Lung (tissue), 12 donors: ENCODE measurements around the gene GCGR. TPM values are rescaled to one million over a fixed set of nuclear protein-coding genes. Genes with fewer than 3 reads are reported as not detected.

Experiments used
- ATAC-seq: fragments of 200-7000 bp; cut with Tn5 transposase; one replicate; pipeline ENCODE4 v1.9.1; 2020; ENCODE audit warnings: moderate number of reproducible peaks; ENCODE audit not compliant: insufficient read depth, low FRiP score
- DNase-seq, 3 donors: peaks; one replicate each; pipeline ENCODE4 v3.0.0-alpha.2; 2013 to 2017
- H3K27ac ChIP-seq, 2 donors: one replicate each; pipeline ENCODE4 v1.5.1; 2013; ENCODE audit warnings: mild to moderate bottlenecking in 2 of 2, moderate library complexity in 2 of 2, control low read depth in 1 of 2, inconsistent platforms in 1 of 2, low read depth in 1 of 2, low read length in 1 of 2
- H3K27me3 ChIP-seq, 3 donors: one replicate each; pipeline ENCODE4 v1.5.1; 2013; ENCODE audit warnings: low read length in 2 of 3; ENCODE audit not compliant: control insufficient read depth in 3 of 3, insufficient read depth in 3 of 3
- H3K36me3 ChIP-seq, 4 donors: one replicate each; pipeline ENCODE4 v1.5.1; 2013; ENCODE audit warnings: low read length in 4 of 4, mild to moderate bottlenecking in 1 of 4, moderate library complexity in 1 of 4; ENCODE audit not compliant: control insufficient read depth in 4 of 4, insufficient read depth in 4 of 4
- H3K4me1 ChIP-seq, 5 donors: one replicate each; pipeline ENCODE4 v1.5.1; 2013; ENCODE audit warnings: low read length in 5 of 5, mild to moderate bottlenecking in 2 of 5, moderate library complexity in 1 of 5; ENCODE audit not compliant: control insufficient read depth in 5 of 5, insufficient read depth in 5 of 5
- H3K4me3 ChIP-seq: one replicate; pipeline ENCODE4 v1.5.1; 2013; ENCODE audit warnings: mild to moderate bottlenecking, control low read depth, moderate library complexity
- H3K9ac ChIP-seq, 2 donors: one replicate each; pipeline ENCODE4 v1.5.1; 2013; ENCODE audit warnings: low read length in 2 of 2, control low read depth in 1 of 2; ENCODE audit not compliant: insufficient read depth in 1 of 2
- H3K9me3 ChIP-seq, 4 donors: one replicate each; pipeline ENCODE4 v1.5.1; 2013; ENCODE audit warnings: low read length in 3 of 4, mild to moderate bottlenecking in 1 of 4, moderate library complexity in 1 of 4; ENCODE audit not compliant: control insufficient read depth in 4 of 4, insufficient read depth in 3 of 4
- CTCF ChIP-seq: IDR thresholded peaks from 2 replicates; pipeline ENCODE4 v1.5.1; 2012; ENCODE audit warnings: mild to moderate bottlenecking; ENCODE audit errors: control extremely low read depth, extremely low read depth
- WGBS, 2 donors: extraction: QIAGEN DNeasy Blood & Tissue Kit; methylation state at CpG; one replicate each; pipeline ENCODE4 v1.1.7; 2013; 5-methylcytosine and 5-hydroxymethylcytosine counted together
- polyA plus RNA-seq, 2 donors: library from polyadenylated mRNA; stranded (reverse); fragments of 200-250 nt; gene quantifications; one replicate each; pipeline ENCODE4 v1.2.1, GENCODE V29; 2013
- total RNA-seq, 2 donors: library from RNA; depleted of rRNA in 1 of 2; stranded (reverse); fragments of >200 nt in 1 of 2; gene quantifications; one replicate each; pipeline ENCODE4 v1.2.1, GENCODE V29; 2014 to 2021
- donor health status: control.
- donor health status: control.
- donor health status: Bipolar disorder and iron deficiency.
- donor health status: healthy.
- donor health status: DM: yes; HTN: yes; CAD: no.

The GCGR gene
- total and polyA plus RNA-seq, 4 donors: 0.09 to 0.12 (median 0.11) TPM; not detected in 1

DNA sequence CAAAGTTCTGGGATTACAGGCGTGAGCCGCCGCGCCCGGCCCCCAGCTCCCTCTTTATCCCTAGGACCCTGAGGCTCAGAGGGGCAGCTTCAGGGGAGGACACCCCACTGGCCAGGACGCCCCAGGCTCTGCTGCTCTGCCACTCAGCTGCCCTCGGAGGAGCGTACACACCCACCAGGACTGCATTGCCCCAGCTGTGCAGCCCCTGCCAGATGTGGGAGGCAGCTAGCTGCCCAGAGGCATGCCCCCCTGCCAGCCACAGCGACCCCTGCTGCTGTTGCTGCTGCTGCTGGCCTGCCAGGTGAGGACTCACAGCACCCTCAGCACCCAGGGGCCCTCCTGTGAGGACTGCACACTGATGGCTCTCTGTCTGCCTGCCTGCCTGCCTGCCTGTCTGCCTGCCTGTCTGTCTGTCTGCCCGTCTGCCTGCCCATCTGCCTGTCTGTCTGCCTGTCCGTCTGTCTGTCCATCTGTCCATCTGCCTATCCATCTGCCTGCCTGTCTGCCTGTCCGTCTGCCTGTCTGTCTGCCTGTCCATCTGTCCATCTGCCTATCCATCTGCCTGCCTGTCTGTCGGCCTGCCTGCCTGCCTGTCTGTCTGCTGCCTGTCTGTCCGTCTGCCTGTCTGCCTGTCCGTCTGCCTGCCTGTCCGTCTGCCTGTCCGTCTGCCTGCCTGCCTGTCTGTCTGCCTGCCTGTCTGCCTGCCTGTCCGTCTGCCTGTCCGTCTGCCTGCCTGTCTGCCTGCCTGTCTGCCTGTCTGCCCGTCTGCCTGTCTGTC, 5.0 kb downstream of the GCGR start:
- Histone ChIP-seq H3K4me1 (no peaks in the 10 kb centered on the region), H3K27me3 (peaks cover 5 to 28% (median 6%) of the 10 kb centered on the region in 3 donors), H3K9me3 (peaks cover 0 to 6% (median 0%) of the 10 kb centered on the region in 4 donors), H3K27ac (no peak overlapping the region), H3K4me3 (no peak overlapping the region), H3K9ac (no peak overlapping the region), H3K36me3 (no peaks in the 10 kb centered on the region)
- ATAC-seq (no peak), DNase-seq (no peak)
- TF ChIP-seq CTCF: no peak
- 72 to 83% methylated on average over 20 of the region's 20 CpGs for WGBS, 2 donors

GRCh38 chr17:81809556-81809998, 5.6 kb downstream of the GCGR start:
- TF ChIP-seq CTCF: no peak
- 59 to 65% methylated on average over 7 of the region's 7 CpGs for WGBS, 2 donors

DNA sequence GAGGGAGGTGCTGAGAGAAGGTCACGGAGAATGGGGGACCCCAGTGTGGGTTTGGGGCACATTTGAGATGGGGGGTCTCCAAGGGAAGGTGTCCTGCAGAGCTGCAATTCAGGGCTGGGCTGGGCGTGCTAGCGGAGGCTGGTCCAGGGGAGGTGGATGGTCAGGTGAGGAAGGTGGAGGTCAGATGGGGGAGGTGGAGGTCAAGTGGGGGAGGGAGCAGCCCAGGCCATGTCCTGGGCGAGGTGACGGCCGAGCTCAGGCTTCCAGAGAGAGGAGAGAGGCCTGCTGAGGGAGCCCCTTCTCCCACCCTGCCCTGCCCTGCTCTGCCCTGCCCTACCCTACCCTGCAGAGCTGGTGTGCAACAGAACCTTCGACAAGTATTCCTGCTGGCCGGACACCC, 6.5 kb downstream of the GCGR start:
- Histone ChIP-seq H3K9ac (no peak overlapping the region), H3K27me3 (peaks cover 5 to 23% (median 6%) of the 10 kb centered on the region in 3 donors), H3K9me3 (peaks cover 0 to 6% (median 0%) of the 10 kb centered on the region in 4 donors), H3K27ac (no peak overlapping the region), H3K36me3 (no peaks in the 10 kb centered on the region), H3K4me1 (peaks cover 0 to 4% (median 0%) of the 10 kb centered on the region in 5 donors), H3K4me3 (no peak overlapping the region)
- no peak for TF ChIP-seq CTCF
- ATAC-seq (no peak), DNase-seq (no peak)
- 81 to 92% methylated on average over 6 to 8 of the region's 8 CpGs for WGBS, 2 donors

More at GRCh38 chr17:81809556-81809998, 5.6 kb downstream of the GCGR start:
- ATAC-seq (no peak), DNase-seq (no peak)
- Histone ChIP-seq H3K4me1 (no peaks in the 10 kb centered on the region), H3K9me3 (peaks cover 0 to 6% (median 0%) of the 10 kb centered on the region in 4 donors), H3K36me3 (no peaks in the 10 kb centered on the region), H3K27me3 (peaks cover 5 to 28% (median 6%) of the 10 kb centered on the region in 3 donors), H3K9ac (no peak overlapping the region), H3K27ac (no peak overlapping the region), H3K4me3 (no peak overlapping the region)
